Measurements from ENCODE around the gene BRPF3. TPM values are rescaled to one million over a fixed set of nuclear protein-coding genes. Genes with fewer than 3 reads are reported as not detected.

Gene BRPF3
- polyA plus RNA-seq, 3 donors, result 1.1 to 9.2 (median 1.3) TPM

DNA sequence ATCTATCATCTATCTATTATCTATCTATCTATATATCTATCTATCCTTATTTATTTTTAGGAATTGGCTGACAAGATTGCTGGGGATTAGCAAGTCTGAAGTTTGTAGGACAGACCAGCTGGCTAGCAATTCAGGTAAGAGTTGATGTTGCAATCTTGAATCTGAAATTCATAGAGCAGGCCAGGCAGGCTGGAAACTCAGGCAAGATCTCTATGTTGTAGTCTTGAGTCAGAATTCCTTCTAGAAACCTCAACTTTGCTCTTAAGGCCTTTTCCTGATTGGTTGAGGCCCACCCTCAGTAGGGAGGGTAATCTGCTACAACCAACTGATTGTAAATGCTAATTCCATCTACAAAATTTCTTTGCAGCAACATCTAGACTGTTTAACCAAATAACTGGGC is 47.1 kb upstream of the BRPF3 start:
- Histone ChIP-seq H3K9me3 (replicated peaks in 1 of 2; ENCODE audit: control insufficient read depth in 1 of 2, insufficient read depth in 1 of 2, low read length in 2 of 2) (peaks cover 0 to 5% of the 10 kb centered on the region in 2 donors), H3K27me3 (ENCODE audit: control insufficient read depth in 2 of 2, insufficient read depth in 2 of 2, low read length in 2 of 2) (no peaks in the 10 kb centered on the region), H3K4me1 (ENCODE audit: control insufficient read depth in 1 of 2, insufficient read depth in 2 of 2, low read length in 2 of 2) (peaks cover 31 to 36% of the 10 kb centered on the region in 2 donors), H2AFZ (ENCODE audit: insufficient read depth, low read depth, low read length, poor library complexity, severe bottlenecking) (no peak overlapping the region), H3K36me3 (replicated peaks in 1 of 2; ENCODE audit: control insufficient read depth in 1 of 2, insufficient read depth in 2 of 2, low read length in 2 of 2) (no peaks in the 10 kb centered on the region), H4K20me1 (ENCODE audit: insufficient read depth, low read length) (no peaks in the 10 kb centered on the region), H3K9ac (ENCODE audit: insufficient read depth, low read length, poor library complexity, severe bottlenecking) (no peak overlapping the region), H3K27ac (ENCODE audit: low read depth in 1 of 2, low read length in 2 of 2) (no peak overlapping the region), H3K4me3 (replicated peaks in 1 of 3; ENCODE audit: low read depth in 2 of 3, low read length in 3 of 3) (no peak overlapping the region), H3K79me2 (ENCODE audit: insufficient read depth, low read length) (no peaks in the 10 kb centered on the region), H3K4me2 (replicated peaks; ENCODE audit: extremely low read depth, low read length, poor library complexity, severe bottlenecking) (no peak overlapping the region)
- no peak for TF ChIP-seq CTCF (IDR thresholded peaks at IDR 0.05)
- H3K27me3 Mint-ChIP-seq (ENCODE audit: low read depth in 3 of 3), result peaks cover 2 to 8% (median 5%) of the 10 kb centered on the region in 3 donors
- no peak for DNase-seq
- H3K36me3 Mint-ChIP-seq, result no peaks in the 10 kb centered on the region
- peaks cover 39% of the 10 kb centered on the region for H3K4me1 Mint-ChIP-seq
- peaks cover 0 to 12% (median 4%) of the 10 kb centered on the region in 7 donors for H3K9me3 Mint-ChIP-seq
- H3K27ac Mint-ChIP-seq, result no peak overlapping the region
- intact Hi-C loops (cut with micrococcal nuclease), result loop anchor here in 1 of 2 donors (5.0 kb wide), 1 partner anchor 33 kb away; no protein-coding TSS in a partner anchor
- no peak overlapping the region for H3K4me3 Mint-ChIP-seq

DNA sequence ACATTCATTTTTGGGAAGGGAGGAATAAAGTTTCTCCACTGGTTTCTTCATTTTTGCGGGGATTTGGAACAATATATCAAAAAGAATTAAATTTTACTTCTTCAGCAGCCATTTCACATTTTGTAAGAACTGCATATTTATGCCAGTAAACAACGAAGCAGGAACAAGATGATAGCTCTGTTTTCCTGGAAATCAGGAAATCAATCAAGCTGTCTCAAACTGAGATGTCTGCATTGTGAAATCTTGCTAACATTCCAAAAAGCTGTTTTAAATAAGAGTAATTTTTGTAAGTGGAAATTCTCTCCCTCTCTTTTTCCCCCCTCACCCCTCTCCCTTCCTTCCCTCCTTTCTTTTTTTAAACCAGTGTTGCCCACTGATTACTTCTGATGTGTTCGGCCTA is 46.3 kb upstream of the BRPF3 start:
- Histone ChIP-seq H3K4me3 (replicated peaks in 1 of 3; ENCODE audit: low read depth in 2 of 3, low read length in 3 of 3) (no peak overlapping the region), H3K9ac (ENCODE audit: insufficient read depth, low read length, poor library complexity, severe bottlenecking) (no peak overlapping the region), H2AFZ (ENCODE audit: insufficient read depth, low read depth, low read length, poor library complexity, severe bottlenecking) (no peak overlapping the region), H3K4me2 (replicated peaks; ENCODE audit: extremely low read depth, low read length, poor library complexity, severe bottlenecking) (no peak overlapping the region), H3K4me1 (ENCODE audit: control insufficient read depth in 1 of 2, insufficient read depth in 2 of 2, low read length in 2 of 2) (peaks cover 31 to 35% of the 10 kb centered on the region in 2 donors), H3K79me2 (ENCODE audit: insufficient read depth, low read length) (no peaks in the 10 kb centered on the region), H4K20me1 (ENCODE audit: insufficient read depth, low read length) (no peaks in the 10 kb centered on the region), H3K27me3 (ENCODE audit: control insufficient read depth in 2 of 2, insufficient read depth in 2 of 2, low read length in 2 of 2) (no peaks in the 10 kb centered on the region), H3K9me3 (replicated peaks in 1 of 2; ENCODE audit: control insufficient read depth in 1 of 2, insufficient read depth in 1 of 2, low read length in 2 of 2) (peaks cover 0 to 10% of the 10 kb centered on the region in 2 donors), H3K36me3 (replicated peaks in 1 of 2; ENCODE audit: control insufficient read depth in 1 of 2, insufficient read depth in 2 of 2, low read length in 2 of 2) (no peaks in the 10 kb centered on the region), H3K27ac (ENCODE audit: low read depth in 1 of 2, low read length in 2 of 2) (no peak overlapping the region)
- Mint-ChIP-seq H3K27ac (no peak overlapping the region), H3K4me3 (no peak overlapping the region), H3K27me3 (ENCODE audit: low read depth in 3 of 3) (peaks cover 0 to 5% (median 5%) of the 10 kb centered on the region in 3 donors), H3K9me3 (peaks cover 3 to 16% (median 8%) of the 10 kb centered on the region in 7 donors), H3K36me3 (peaks cover 0 to 3% of the 10 kb centered on the region in 2 donors), H3K4me1 (peaks cover 39% of the 10 kb centered on the region)
- no peak for DNase-seq
- TF ChIP-seq CTCF (IDR thresholded peaks at IDR 0.05), result no peak
- WGBS (ENCODE audit: insufficient coverage), result 0% methylated on average over 1 of the region's 3 CpGs
- intact Hi-C loops (cut with micrococcal nuclease), result no loop called here

All from CD14-positive monocyte (primary cell).